GM12874 (cell line): Measurements from ENCODE around the gene MT4.

Experiments
- CTCF ChIP-seq: IDR thresholded peaks from 2 replicates; pipeline ENCODE4 v1.5.1; 2011; ENCODE audit warnings: low read depth, mild to moderate bottlenecking, control low read depth, low read length, moderate library complexity; ENCODE audit not compliant: insufficient read depth

The MT4 gene

DNA sequence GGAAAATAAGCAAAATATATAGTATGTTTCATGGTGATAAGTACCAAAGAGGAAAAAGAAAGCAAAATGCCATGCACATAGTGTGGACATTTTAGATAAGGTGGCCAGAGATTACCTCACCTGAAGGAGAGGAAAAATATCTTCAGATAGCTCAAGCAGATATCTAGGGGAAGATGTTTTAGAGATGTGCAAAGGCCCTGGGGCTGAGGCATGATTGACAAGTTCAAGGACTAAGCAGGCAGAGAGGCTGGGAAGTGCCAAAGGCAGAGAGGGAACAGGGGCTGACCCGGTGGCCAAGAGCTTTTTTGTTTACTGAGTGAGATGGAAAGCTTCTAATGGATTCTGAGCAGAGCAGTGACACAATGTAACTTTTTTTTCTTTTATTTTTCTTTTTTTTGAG is 4.4 kb upstream of the MT4 start:
- TF ChIP-seq CTCF: no peak

DNA sequence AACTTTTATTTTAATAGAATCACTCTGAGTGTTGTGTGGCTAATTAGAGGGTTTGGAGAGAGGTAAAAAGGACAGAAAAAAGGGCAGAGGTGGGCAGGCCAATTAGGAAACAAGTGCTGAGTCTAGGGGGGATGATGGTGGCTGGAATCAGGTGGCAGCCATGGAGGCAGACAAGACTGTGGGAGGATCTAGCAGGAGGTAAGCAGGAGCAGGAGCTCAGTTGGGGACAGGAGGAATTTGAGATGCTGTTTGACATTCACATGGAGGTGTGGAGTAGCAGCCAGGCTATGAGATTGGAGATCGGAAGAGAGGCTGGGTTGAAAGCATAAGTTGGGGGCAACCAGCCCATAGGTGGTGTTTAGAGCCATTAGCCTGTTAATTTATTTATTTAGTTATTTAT is 3.7 kb upstream of the MT4 start:
- TF ChIP-seq CTCF: no peak

DNA sequence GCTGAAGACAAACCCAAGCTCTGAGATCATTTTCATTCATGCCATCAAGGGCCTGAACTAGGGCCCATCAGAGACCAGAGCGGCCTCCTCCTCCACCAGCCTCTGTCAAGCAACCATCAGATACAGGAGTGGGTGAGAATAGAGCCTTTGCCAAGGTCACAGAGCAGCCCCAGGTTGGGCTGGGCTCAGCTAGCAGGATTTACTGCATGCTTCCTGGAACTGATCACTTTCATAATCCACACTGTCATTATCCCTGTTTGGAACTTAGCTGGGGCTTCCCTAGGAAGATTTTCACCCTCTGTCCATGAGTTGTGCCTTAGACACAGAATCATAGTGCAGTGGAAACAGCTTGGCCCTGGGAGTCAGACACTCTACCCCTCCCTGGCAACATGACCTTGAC is 5.1 kb downstream of the MT4 start:
- no peak for TF ChIP-seq CTCF

GRCh38 chr16:56571525-56571924 is 6.7 kb downstream of the MT4 start:
- TF ChIP-seq CTCF: no peak

- TF ChIP-seq CTCF: no peak
Observed at GRCh38 chr16:56574625-56575024, 9.8 kb downstream of the MT4 start.

DNA sequence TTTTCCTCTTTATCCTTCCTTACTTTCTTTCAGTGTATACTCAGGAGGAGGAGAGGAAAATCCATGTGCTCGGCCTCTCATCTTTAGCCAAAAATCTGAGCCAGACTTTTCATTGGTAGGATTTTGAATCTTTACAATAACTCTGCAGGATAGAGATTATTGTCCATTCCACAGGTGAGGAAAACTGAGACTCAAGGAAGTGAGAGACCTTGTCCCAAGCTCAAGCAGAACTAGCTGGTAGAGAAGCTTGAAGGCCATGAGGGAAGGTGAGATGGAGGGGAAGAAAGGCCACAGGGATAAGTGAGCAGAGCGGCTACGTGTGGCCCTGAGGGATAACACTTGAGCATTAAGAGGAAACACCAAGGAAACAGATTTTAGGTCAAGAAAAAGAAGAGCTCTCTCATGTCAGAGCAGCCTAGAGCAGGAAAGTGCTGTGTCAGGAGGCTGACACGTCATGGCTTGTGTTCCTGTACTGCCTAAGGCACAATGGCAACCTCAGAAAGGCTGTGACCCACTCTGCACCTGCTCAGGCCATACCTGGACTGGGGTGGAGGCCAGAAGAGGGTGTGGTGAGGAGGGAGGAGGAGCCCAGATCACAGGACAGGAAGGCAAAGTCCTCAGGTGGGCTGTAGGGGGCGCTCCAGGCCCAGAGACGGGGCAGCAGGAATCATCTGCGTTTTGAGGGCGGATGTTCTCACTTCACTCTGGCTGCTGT is 11.9 kb downstream of the MT4 start:
- TF ChIP-seq CTCF: peak; percentile 89

DNA sequence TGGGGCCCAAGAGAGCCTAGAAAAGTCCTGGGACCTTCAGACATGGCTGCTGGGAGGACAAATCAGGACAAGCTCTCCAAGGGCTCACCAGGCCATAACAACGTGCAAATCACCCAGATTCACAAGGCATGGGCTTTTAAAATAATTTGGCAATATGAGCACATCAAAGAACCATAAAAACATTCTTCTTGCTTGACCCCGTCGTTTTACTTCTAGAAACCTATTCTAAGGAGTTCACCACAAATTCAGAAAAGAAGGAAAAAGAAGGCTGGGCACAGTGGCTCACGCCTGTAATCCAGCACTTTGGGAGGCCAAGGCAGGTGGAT is 12.4 kb downstream of the MT4 start:
- no peak for TF ChIP-seq CTCF
